ENCODE data around the gene COBLL1. TPM values are rescaled to one million over a fixed set of nuclear protein-coding genes. Genes with fewer than 3 reads are reported as not detected.

Gene COBLL1
- total RNA-seq, 1 experiment from 2014 or later = 5.9 TPM

DNA sequence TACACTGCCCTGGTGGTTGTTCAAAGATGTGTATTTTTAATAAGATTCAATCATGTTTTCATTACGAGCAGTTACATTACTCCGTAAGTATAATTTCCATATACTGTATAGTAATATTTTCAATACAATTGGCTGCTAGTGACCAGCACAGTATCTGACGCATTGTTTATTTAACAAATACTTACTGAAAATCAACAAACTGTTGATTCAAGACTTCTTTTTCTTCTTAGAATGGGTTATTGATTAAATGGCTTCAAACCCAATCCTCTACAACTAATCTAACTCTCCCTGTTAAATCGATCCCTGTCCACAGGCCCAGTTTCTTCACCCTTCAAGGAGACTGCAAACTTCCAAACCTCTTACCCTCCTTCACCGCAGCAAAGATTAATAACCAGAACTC is 18.5 kb downstream of the COBLL1 start:
- no peak for DNase-seq
- H3K79me1 ChIP-seq (ENCODE audit: insufficient read depth, low read depth, low read length, poor library complexity, severe bottlenecking) = no peaks in the 10 kb centered on the region
- WGBS (ENCODE audit: extremely low coverage, insufficient read length, low lambda C conversion rate) = no CpG with 5 or more reads among the region's 5 CpGs
- no peak overlapping the region for H2BK5ac ChIP-seq (ENCODE audit: insufficient read length, low read length)
- H3T11ph ChIP-seq (ENCODE audit: low read length) = no peak overlapping the region
- Mint-ChIP-seq H3K36me3 (ENCODE audit: insufficient read depth in 1 of 3, low read depth in 3 of 3) (no peaks in the 10 kb centered on the region), H3K9me3 (no peaks in the 10 kb centered on the region), H3K4me3 (no peak overlapping the region), H3K4me1 (peaks cover 0 to 4% of the 10 kb centered on the region in 2 experiments; a peak in 1 of 4 replicates), H3K27me3 (ENCODE audit: low read depth) (no peaks in the 10 kb centered on the region), H3K27ac (0 out of 7 replicates have a peak overlapping the region, but pooled peaks of 1 of the 3 experiments have one; percentile 32)
- no peak overlapping the region for H2BK120ac ChIP-seq (ENCODE audit: low read depth, low read length, poor library complexity, severe bottlenecking)
- no peaks in the 10 kb centered on the region for H4K20me1 ChIP-seq (ENCODE audit: control insufficient read depth, insufficient read depth, insufficient read length)
- H3K23me2 ChIP-seq (ENCODE audit: insufficient read length, low read depth, low read length, poor library complexity, severe bottlenecking) = no peaks in the 10 kb centered on the region
- no peak overlapping the region for H2BK15ac ChIP-seq (ENCODE audit: low read depth, low read length)
- H3K4me1 ChIP-seq (ENCODE audit: insufficient read depth, low read length) = no peaks in the 10 kb centered on the region
- no peak for TF ChIP-seq CTCF (conservative IDR thresholded peaks at IDR 0.05)
- H3K79me2 ChIP-seq (ENCODE audit: insufficient read depth, low read length) = no peaks in the 10 kb centered on the region
- H2AFZ ChIP-seq (ENCODE audit: low read length) = no peak overlapping the region
- H3K27me3 ChIP-seq (ENCODE audit: insufficient read depth, low read length) = no peaks in the 10 kb centered on the region
- H4K5ac ChIP-seq (ENCODE audit: insufficient read length, low read depth, low read length) = no peak overlapping the region
- H3K56ac ChIP-seq (ENCODE audit: insufficient read length, low read depth, low read length) = no peak overlapping the region
- no peak overlapping the region for H2BK12ac ChIP-seq (ENCODE audit: insufficient read length, low read depth, low read length)
- H2AK5ac ChIP-seq (ENCODE audit: insufficient read length, low read length) = no peak overlapping the region
- H3K14ac ChIP-seq (ENCODE audit: insufficient read depth, low read length) = no peak overlapping the region
- no peak overlapping the region for H3K27ac ChIP-seq (ENCODE audit: insufficient read length, low read depth, low read length)
- no peak overlapping the region for H3K4ac ChIP-seq (ENCODE audit: low read depth, low read length)
- no peak overlapping the region for H3K4me2 ChIP-seq (ENCODE audit: insufficient read depth, insufficient read length, low read length)
- no peak overlapping the region for H4K91ac ChIP-seq (ENCODE audit: insufficient read length, low read depth, low read length)
- no peak overlapping the region for H3K9ac ChIP-seq (ENCODE audit: extremely low read depth, insufficient read length, low read length)
- no peaks in the 10 kb centered on the region for H3K9me3 ChIP-seq (ENCODE audit: control insufficient read depth, low read depth, low read length)
- H4K8ac ChIP-seq (replicated peaks; ENCODE audit: insufficient read length, low read depth, low read length) = no peak overlapping the region
- H3K18ac ChIP-seq (ENCODE audit: insufficient read length, low read depth, low read length) = no peak overlapping the region
- H2BK20ac ChIP-seq (ENCODE audit: low read depth, low read length, poor library complexity, severe bottlenecking) = no peak overlapping the region
- no peak overlapping the region for H3K23ac ChIP-seq (ENCODE audit: insufficient read length, low read depth, low read length)
